Measurements from ENCODE around the gene TSR3.
A peak's percentile ranks its signal among the peaks of the same experiment; 100 is the strongest.

TSR3 gene

DNA sequence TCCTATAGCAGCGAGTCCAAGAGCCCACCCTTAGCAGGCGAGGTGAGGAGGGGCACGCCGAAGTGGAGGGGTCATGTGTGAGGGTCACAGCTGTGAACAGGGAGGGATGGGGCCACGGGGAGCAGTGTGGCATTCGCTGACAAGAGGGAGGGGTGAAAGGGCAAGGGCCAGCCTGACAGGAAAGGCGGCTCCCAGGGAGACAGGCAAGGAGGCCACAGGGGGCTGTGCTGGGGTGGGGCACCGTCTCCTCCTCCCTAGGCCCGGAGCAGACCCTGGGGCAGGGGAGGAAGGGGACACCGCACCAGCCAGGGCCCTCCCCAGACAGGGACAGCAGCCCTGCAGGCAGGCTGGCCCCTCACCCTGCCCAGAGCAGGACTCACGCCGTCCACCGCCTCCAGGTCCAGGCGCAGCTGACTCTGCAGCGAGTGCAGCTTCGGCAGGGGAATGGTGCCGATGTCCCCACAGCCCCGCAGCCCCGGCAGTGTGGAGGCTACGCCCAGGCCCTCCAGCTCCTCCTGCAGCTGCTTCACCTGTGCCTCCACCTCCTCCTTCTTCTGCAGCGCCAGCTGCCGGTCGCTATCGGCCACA is 15.1 kb upstream of the TSR3 start:
- H3K27me3 ChIP-seq (replicated peaks; ENCODE audit: control insufficient read depth, insufficient read depth, low read length, poor library complexity, severe bottlenecking) = no peaks in the 10 kb centered on the region
- H3K36me3 ChIP-seq (ENCODE audit: control insufficient read depth, insufficient read depth, low read length) = peaks cover 61% of the 10 kb centered on the region
- DNase-seq = no peak

DNA sequence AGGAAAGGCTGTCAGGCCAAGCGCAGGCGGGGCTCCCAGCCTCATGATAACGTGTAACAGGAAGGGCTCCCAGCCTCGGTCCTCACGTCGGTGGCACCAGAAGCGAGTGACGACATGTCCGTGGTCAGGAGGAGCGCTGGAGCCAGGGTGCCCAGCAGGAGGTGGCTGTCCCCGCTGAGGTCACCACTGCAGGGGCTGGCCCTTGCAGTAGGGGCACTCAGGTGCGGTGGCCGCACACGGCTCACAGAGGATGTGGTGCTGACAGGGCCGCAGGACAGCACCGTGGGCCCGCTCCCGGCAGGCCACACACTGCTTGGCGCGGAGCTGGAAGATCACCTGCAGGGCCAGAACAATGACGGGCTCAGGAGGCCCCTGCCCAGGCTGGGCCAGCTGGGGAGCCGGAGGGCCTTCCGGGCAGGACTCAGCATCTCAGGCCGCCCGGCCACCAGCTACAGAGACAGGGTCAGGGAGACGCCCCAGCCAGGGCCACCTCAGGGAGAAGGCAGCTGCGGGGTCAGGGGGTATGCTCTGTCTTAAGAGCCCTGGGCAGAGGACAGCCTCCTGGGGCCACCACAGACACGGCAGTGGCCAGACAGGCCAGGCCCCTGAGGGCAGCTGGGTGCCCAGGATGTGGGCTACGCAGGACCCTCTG is 14.5 kb upstream of the TSR3 start:
- Histone ChIP-seq H3K4me3 (ENCODE audit: insufficient read depth, low read depth, low read length, poor library complexity, severe bottlenecking) (no peak overlapping the region), H3K36me3 (ENCODE audit: control insufficient read depth, insufficient read depth, low read length) (peaks cover 60% of the 10 kb centered on the region), H3K27ac (ENCODE audit: insufficient read depth, low read length, poor library complexity, severe bottlenecking) (no peak overlapping the region), H3K9me3 (ENCODE audit: control insufficient read depth, low read length) (no peaks in the 10 kb centered on the region), H3K27me3 (replicated peaks; ENCODE audit: control insufficient read depth, insufficient read depth, low read length, poor library complexity, severe bottlenecking) (no peaks in the 10 kb centered on the region), H3K4me1 (ENCODE audit: control insufficient read depth, insufficient read depth, low read length, poor library complexity, severe bottlenecking) (no peaks in the 10 kb centered on the region)
- no peak for DNase-seq

More for the DNA sequence above, 15.1 kb upstream of the TSR3 start:
- Histone ChIP-seq H3K9me3 (ENCODE audit: control insufficient read depth, low read length) (no peaks in the 10 kb centered on the region), H3K4me1 (ENCODE audit: control insufficient read depth, insufficient read depth, low read length, poor library complexity, severe bottlenecking) (no peaks in the 10 kb centered on the region), H3K4me3 (ENCODE audit: insufficient read depth, low read depth, low read length, poor library complexity, severe bottlenecking) (no peak overlapping the region), H3K27ac (ENCODE audit: insufficient read depth, low read length, poor library complexity, severe bottlenecking) (no peak overlapping the region)

DNA sequence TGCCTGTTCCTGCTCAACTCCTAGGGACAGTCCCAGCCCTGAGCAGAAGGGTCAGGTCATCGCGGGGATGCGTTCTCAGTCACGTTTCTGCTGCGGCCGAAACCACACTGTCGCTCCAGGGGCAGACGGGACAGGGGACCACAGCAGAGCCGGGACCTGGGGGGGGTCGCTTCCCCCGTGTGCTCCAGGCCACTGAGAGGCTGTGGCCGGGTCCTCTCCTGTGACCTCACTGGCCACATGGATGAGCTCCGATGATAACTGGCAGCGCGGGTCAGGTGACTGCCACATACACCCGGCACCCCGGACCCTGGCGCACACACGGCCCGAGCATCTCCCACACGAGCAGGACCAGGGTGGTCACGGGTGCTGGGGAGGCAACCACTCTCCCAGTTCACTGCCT is 12.8 kb upstream of the TSR3 start:
- no peak overlapping the region for H3K27ac ChIP-seq (ENCODE audit: insufficient read depth, low read length, poor library complexity, severe bottlenecking)
- H3K4me1 ChIP-seq (ENCODE audit: control insufficient read depth, insufficient read depth, low read length, poor library complexity, severe bottlenecking) = no peaks in the 10 kb centered on the region
- peaks cover 60% of the 10 kb centered on the region for H3K36me3 ChIP-seq (ENCODE audit: control insufficient read depth, insufficient read depth, low read length)
- H3K4me3 ChIP-seq (ENCODE audit: insufficient read depth, low read depth, low read length, poor library complexity, severe bottlenecking) = no peak overlapping the region
- H3K9me3 ChIP-seq (ENCODE audit: control insufficient read depth, low read length) = no peaks in the 10 kb centered on the region
- DNase-seq = no peak
- no peaks in the 10 kb centered on the region for H3K27me3 ChIP-seq (replicated peaks; ENCODE audit: control insufficient read depth, insufficient read depth, low read length, poor library complexity, severe bottlenecking)

DNA sequence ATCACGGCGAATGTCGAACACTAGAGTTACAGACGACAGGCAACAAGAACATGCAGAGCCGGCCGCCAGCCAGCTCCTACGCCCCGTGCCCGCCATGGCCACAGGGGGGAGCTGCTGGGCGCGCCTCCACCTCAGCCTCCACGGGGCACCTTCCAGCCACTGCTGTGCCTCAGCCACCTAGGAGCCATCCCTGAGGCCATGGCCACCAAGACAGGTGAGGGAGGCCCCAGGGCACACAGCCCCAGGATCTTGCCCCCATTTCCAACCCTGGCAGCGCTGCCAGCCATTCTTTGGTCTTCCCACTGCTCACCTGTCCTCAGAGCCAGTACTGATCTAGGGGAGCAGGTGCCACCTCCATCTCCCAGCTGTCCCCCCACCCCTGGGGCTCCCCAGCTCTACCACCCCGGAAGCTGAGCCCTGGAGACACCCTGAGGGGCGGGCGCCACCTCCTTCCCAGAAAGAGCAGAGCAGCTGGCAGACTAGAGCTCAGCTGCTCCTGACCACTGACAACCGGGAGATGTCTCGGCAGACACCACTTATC is 11.9 kb upstream of the TSR3 start:
- DNase-seq = peak; percentile 38 to 53 (median 43)
- Histone ChIP-seq H3K36me3 (ENCODE audit: control insufficient read depth, insufficient read depth, low read length) (peaks cover 65% of the 10 kb centered on the region), H3K27me3 (replicated peaks; ENCODE audit: control insufficient read depth, insufficient read depth, low read length, poor library complexity, severe bottlenecking) (no peaks in the 10 kb centered on the region), H3K4me3 (ENCODE audit: insufficient read depth, low read depth, low read length, poor library complexity, severe bottlenecking) (no peak overlapping the region), H3K4me1 (ENCODE audit: control insufficient read depth, insufficient read depth, low read length, poor library complexity, severe bottlenecking) (no peaks in the 10 kb centered on the region), H3K9me3 (ENCODE audit: control insufficient read depth, low read length) (no peaks in the 10 kb centered on the region), H3K27ac (ENCODE audit: insufficient read depth, low read length, poor library complexity, severe bottlenecking) (no peak overlapping the region)

DNA sequence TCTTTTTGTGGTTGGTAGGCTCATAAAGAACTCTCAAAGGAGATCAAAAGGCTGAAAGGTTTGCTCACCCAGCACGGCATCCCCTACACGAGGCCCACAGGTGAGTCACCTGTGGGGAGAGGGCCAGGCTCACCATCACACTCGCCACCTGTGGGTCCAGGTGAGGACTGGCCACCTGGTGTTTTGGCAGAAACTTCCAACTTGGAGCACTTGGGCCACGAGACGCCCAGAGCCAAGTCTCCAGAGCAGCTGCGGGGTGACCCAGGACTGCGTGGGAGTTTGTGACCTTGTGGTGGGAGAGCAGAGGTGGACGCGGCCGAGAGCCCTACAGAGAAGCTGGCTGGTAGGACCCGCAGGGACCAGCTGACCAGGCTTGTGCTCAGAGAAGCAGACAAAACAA is 11.1 kb upstream of the TSR3 start:
- peaks cover 62% of the 10 kb centered on the region for H3K36me3 ChIP-seq (ENCODE audit: control insufficient read depth, insufficient read depth, low read length)
- DNase-seq = no peak
- no peaks in the 10 kb centered on the region for H3K27me3 ChIP-seq (replicated peaks; ENCODE audit: control insufficient read depth, insufficient read depth, low read length, poor library complexity, severe bottlenecking)
- no peaks in the 10 kb centered on the region for H3K9me3 ChIP-seq (ENCODE audit: control insufficient read depth, low read length)
- no peaks in the 10 kb centered on the region for H3K4me1 ChIP-seq (ENCODE audit: control insufficient read depth, insufficient read depth, low read length, poor library complexity, severe bottlenecking)
- no peak overlapping the region for H3K27ac ChIP-seq (ENCODE audit: insufficient read depth, low read length, poor library complexity, severe bottlenecking)
- no peak overlapping the region for H3K4me3 ChIP-seq (ENCODE audit: insufficient read depth, low read depth, low read length, poor library complexity, severe bottlenecking)

DNA sequence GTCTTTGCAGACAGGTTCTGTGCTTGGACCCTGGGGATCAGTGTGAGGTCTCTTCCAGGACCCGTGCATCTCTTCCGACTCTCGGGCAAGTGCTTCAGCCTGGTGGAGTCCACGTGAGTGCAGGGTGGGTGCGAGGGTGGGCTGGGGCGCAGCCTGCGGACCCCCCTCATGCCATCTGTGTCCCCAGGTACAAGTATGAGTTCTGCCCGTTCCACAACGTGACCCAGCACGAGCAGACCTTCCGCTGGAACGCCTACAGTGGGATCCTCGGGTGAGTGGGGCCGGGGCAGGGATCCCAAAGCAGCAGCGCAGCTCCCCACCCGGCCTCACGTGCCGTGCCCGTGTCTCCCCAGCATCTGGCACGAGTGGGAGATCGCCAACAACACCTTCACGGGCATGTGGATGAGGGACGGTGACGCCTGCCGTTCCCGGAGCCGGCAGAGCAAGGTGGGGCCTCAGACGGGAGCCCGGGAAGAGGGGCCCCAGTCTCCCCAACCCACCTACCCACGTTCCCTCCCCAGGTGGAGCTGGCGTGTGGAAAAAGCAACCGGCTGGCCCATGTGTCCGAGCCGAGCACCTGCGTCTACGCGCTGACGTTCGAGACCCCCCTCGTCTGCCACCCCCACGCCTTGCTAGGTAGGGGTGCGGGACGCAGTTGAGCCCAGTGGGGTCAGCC is 10.1 kb upstream of the TSR3 start:
- Histone ChIP-seq H3K9me3 (ENCODE audit: control insufficient read depth, low read length) (no peaks in the 10 kb centered on the region), H3K36me3 (ENCODE audit: control insufficient read depth, insufficient read depth, low read length) (peaks cover 56% of the 10 kb centered on the region), H3K4me1 (ENCODE audit: control insufficient read depth, insufficient read depth, low read length, poor library complexity, severe bottlenecking) (no peaks in the 10 kb centered on the region), H3K4me3 (ENCODE audit: insufficient read depth, low read depth, low read length, poor library complexity, severe bottlenecking) (no peak overlapping the region), H3K27me3 (replicated peaks; ENCODE audit: control insufficient read depth, insufficient read depth, low read length, poor library complexity, severe bottlenecking) (no peaks in the 10 kb centered on the region), H3K27ac (ENCODE audit: insufficient read depth, low read length, poor library complexity, severe bottlenecking) (no peak overlapping the region)
- DNase-seq = no peak

DNA sequence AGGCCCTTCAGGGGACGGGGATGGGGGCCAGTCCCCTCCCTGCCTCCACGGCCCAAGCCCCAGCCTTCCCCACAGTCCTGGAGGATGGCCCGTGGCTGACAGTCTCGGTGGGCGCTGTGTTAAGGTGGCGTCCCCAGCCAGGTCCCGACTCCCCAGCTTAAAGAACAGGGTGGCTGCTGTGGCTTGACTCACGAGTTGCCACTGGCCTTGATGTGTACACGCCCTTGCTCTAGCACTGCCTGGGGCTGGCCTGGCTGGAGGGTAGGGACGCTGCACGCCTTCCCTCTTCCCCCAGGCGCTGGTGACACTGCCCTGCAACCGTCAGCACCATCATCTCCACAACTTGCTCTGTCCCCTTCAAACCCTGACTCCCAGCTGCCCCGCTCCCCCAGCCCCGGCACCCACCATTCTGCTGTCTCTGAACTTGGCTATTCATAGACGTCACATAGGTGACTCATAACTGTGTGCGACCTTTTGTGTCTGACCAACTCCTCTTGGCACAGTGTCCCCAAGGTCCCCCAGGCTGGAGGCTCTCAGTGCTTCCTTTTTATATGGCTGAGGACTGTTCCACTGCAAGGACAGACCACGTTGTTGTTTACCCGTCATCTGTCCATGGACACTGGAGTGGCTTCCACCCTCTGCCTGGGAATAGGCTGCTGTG is 6.4 kb upstream of the TSR3 start:
- no peaks in the 10 kb centered on the region for H3K27me3 ChIP-seq (replicated peaks; ENCODE audit: control insufficient read depth, insufficient read depth, low read length, poor library complexity, severe bottlenecking)
- no peak overlapping the region for H3K4me3 ChIP-seq (ENCODE audit: insufficient read depth, low read depth, low read length, poor library complexity, severe bottlenecking)
- peaks cover 25% of the 10 kb centered on the region for H3K36me3 ChIP-seq (ENCODE audit: control insufficient read depth, insufficient read depth, low read length)
- DNase-seq = no peak
- H3K27ac ChIP-seq (ENCODE audit: insufficient read depth, low read length, poor library complexity, severe bottlenecking) = no peak overlapping the region
- no peaks in the 10 kb centered on the region for H3K4me1 ChIP-seq (ENCODE audit: control insufficient read depth, insufficient read depth, low read length, poor library complexity, severe bottlenecking)
- H3K9me3 ChIP-seq (ENCODE audit: control insufficient read depth, low read length) = no peaks in the 10 kb centered on the region

DNA sequence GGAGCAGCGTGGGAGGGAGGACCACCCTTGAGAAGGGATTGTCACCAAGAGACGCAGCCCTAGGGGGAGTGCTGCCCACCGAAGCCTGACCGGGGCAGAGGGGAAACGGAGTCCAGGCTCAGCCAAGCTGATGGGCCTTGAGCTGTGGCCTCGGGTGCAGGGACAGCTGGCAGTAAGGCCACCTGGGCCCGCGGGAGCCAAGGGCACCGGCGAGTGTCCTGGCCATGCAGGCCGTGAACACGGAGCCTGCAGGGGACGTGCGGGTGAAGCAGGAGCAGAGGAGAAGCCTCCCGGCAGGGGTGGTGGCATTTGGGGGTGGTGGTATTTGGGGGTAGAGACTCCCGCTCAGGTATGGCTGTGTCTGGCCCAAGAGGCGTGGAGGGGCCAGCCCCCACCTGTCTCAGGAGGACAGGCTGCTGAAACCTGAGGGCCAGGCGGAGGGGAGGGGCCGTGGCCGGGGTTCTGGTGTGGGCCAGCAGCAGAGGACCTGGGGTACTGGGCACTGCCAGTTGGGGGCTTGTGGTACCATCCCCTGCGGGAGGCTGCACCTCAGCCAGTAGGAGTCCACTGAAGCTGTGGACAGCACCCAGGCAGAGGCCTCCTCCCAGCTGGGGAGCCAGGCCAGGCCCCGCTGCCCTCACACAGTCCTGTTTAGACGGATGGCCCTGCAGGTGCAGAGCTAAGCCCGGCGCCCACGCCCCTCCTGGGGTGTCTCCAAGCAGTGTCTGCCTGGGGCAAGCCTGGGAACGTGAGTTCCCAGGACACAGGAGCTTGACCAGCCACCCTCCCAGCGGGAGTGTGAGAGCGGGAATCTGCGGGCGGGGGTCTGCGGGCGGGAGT is 4.6 kb upstream of the TSR3 start:
- H3K4me3 ChIP-seq (ENCODE audit: insufficient read depth, low read depth, low read length, poor library complexity, severe bottlenecking) = no peak overlapping the region
- no peaks in the 10 kb centered on the region for H3K9me3 ChIP-seq (ENCODE audit: control insufficient read depth, low read length)
- no peaks in the 10 kb centered on the region for H3K27me3 ChIP-seq (replicated peaks; ENCODE audit: control insufficient read depth, insufficient read depth, low read length, poor library complexity, severe bottlenecking)
- peaks cover 10% of the 10 kb centered on the region for H3K4me1 ChIP-seq (ENCODE audit: control insufficient read depth, insufficient read depth, low read length, poor library complexity, severe bottlenecking)
- DNase-seq = no peak
- H3K27ac ChIP-seq (ENCODE audit: insufficient read depth, low read length, poor library complexity, severe bottlenecking) = no peak overlapping the region
- peaks cover 10% of the 10 kb centered on the region for H3K36me3 ChIP-seq (ENCODE audit: control insufficient read depth, insufficient read depth, low read length)

DNA sequence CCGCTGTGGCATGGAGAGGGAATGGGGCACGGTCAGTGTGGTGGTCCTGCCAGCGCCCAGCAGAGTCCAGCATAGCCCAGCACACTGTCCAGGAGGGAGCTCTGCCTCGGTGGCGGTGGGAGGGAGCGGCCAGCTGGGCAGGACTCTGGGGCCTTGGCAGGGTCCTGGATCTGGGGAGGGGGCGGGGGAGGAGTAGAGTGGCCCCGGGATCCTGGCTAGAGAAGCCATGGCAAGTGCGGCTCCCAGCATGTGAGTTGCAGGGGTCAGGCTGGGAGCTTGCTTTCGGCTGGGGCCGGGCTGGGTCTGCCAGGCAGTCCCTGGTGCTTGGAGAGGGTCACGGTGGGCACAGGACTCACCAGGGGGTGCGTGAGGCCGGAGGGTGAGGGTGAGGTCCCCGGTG is 3.9 kb upstream of the TSR3 start:
- no peak overlapping the region for H3K4me3 ChIP-seq (ENCODE audit: insufficient read depth, low read depth, low read length, poor library complexity, severe bottlenecking)
- peaks cover 15% of the 10 kb centered on the region for H3K4me1 ChIP-seq (ENCODE audit: control insufficient read depth, insufficient read depth, low read length, poor library complexity, severe bottlenecking)
- DNase-seq = no peak
- peaks cover 10% of the 10 kb centered on the region for H3K36me3 ChIP-seq (ENCODE audit: control insufficient read depth, insufficient read depth, low read length)
- no peaks in the 10 kb centered on the region for H3K27me3 ChIP-seq (replicated peaks; ENCODE audit: control insufficient read depth, insufficient read depth, low read length, poor library complexity, severe bottlenecking)
- H3K9me3 ChIP-seq (ENCODE audit: control insufficient read depth, low read length) = no peaks in the 10 kb centered on the region
- H3K27ac ChIP-seq (ENCODE audit: insufficient read depth, low read length, poor library complexity, severe bottlenecking) = no peak overlapping the region

Measured in effector memory CD4-positive, alpha-beta T cell (primary cell).